ENCODE data around the gene LZTS2. TPM values are rescaled to one million over a fixed set of nuclear protein-coding genes. Genes with fewer than 3 reads are reported as not detected.

The LZTS2 gene
- total RNA-seq, 4 donors from 2014 or later, result 51.5 to 123 (median 85.2) TPM

DNA sequence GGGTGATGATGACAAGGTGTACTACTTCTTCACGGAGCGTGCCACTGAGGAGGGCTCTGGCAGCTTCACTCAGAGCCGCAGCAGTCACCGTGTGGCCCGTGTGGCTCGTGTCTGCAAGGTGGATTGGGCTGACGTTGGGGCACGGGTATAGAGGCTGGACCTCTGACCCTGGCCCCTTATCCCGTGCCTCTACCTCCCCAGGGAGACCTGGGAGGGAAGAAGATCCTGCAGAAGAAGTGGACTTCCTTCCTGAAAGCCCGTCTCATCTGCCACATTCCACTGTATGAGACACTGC lies 20.8 kb upstream of the LZTS2 start:
- Histone ChIP-seq H3K4me1 (no peaks in the 10 kb centered on the region), H3K27me3 (no peaks in the 10 kb centered on the region), H3K27ac (no peak overlapping the region), H3K9me3 (no peaks in the 10 kb centered on the region), H3K36me3 (no peaks in the 10 kb centered on the region), H3K4me3 (no peak overlapping the region)
- TF ChIP-seq POLR2A (IDR thresholded peaks at IDR 0.05), result no peak
- TF ChIP-seq, protein P1, sequence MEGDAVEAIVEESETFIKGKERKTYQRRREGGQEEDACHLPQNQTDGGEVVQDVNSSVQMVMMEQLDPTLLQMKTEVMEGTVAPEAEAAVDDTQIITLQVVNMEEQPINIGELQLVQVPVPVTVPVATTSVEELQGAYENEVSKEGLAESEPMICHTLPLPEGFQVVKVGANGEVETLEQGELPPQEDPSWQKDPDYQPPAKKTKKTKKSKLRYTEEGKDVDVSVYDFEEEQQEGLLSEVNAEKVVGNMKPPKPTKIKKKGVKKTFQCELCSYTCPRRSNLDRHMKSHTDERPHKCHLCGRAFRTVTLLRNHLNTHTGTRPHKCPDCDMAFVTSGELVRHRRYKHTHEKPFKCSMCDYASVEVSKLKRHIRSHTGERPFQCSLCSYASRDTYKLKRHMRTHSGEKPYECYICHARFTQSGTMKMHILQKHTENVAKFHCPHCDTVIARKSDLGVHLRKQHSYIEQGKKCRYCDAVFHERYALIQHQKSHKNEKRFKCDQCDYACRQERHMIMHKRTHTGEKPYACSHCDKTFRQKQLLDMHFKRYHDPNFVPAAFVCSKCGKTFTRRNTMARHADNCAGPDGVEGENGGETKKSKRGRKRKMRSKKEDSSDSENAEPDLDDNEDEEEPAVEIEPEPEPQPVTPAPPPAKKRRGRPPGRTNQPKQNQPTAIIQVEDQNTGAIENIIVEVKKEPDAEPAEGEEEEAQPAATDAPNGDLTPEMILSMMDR (IDR thresholded peaks at IDR 0.05), result no peak
- DNase-seq, result peak in 1 of 2 donors; percentile 5
- intact Hi-C loops (cut with DNase I; ENCODE audit: low total_unique reads), result no loop called here

DNA sequence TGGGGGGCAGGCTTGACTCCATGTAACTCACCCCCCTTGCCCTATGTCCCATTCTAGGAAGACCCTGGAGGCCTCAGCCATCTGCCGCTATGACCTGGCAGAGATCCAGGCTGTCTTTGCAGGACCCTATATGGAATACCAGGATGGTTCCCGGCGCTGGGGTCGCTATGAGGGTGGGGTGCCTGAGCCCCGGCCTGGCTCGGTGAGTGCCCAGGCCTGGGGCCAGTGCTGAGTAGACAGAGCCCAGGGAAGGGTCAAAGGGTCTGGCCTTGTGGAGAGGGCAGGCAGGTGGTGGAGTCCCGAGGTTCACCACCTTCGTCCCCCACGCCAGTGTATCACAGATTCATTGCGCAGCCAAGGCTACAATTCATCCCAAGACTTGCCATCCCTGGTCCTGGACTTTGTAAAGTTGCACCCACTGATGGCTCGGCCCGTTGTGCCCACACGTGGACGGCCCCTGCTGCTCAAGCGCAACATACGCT lies 19.8 kb upstream of the LZTS2 start:
- no peaks in the 10 kb centered on the region for H3K4me1 ChIP-seq
- no peaks in the 10 kb centered on the region for H3K9me3 ChIP-seq
- no peaks in the 10 kb centered on the region for H3K27me3 ChIP-seq
- intact Hi-C loops (cut with DNase I; ENCODE audit: low total_unique reads), result no loop called here
- no peak overlapping the region for H3K27ac ChIP-seq
- no peaks in the 10 kb centered on the region for H3K36me3 ChIP-seq
- TF ChIP-seq, protein P1 (IDR thresholded peaks at IDR 0.05), result no peak
- no peak for TF ChIP-seq POLR2A (IDR thresholded peaks at IDR 0.05)
- peak in 1 of 2 donors; percentile 16 for DNase-seq
- H3K4me3 ChIP-seq, result no peak overlapping the region

DNA sequence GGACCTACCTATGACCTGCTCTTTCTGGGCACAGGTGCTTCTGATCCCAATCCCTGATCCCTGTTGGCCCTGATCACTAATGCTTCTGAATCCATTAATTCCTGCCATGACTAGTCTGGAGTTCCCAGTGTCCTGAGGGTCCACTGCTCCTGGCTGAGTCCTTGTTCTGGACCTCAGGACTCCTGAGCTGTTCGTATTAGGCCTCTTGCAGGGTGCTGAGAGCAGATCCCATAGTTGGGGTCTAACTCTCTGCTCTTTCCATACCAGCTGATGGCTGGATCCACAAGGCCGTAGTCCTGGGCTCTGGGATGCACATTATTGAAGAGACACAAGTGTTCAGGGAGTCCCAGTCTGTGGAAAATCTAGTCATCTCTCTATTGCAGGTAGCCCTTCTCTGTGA lies 19.3 kb upstream of the LZTS2 start:
- no peak for TF ChIP-seq POLR2A (IDR thresholded peaks at IDR 0.05)
- TF ChIP-seq, protein P1 (IDR thresholded peaks at IDR 0.05), result no peak
- no peaks in the 10 kb centered on the region for H3K4me1 ChIP-seq
- no peaks in the 10 kb centered on the region for H3K27me3 ChIP-seq
- no peaks in the 10 kb centered on the region for H3K9me3 ChIP-seq
- intact Hi-C loops (cut with DNase I; ENCODE audit: low total_unique reads), result no loop called here
- no peak overlapping the region for H3K4me3 ChIP-seq
- DNase-seq, result no peak
- no peaks in the 10 kb centered on the region for H3K36me3 ChIP-seq
- no peak overlapping the region for H3K27ac ChIP-seq

DNA sequence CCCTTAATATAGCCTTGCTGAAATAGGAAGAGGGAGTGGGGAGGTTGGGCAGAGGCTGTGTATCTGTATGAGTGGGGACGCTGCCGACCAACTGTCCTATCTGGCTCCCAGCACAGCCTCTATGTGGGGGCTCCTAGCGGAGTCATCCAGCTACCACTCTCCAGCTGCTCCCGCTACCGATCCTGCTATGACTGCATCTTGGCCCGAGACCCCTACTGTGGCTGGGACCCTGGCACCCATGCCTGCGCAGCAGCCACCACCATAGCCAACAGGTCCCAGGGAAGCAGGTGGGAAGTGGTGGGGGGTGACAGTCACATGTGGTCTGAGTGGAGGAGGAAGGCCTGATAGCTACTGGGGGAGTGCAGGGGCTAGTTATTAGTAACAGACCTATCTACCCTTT lies 18.9 kb upstream of the LZTS2 start:
- Histone ChIP-seq H3K27me3 (no peaks in the 10 kb centered on the region), H3K9me3 (no peaks in the 10 kb centered on the region), H3K4me3 (no peak overlapping the region), H3K27ac (no peak overlapping the region), H3K36me3 (no peaks in the 10 kb centered on the region), H3K4me1 (no peaks in the 10 kb centered on the region)
- DNase-seq, result peak in 1 of 2 donors; percentile 8
- intact Hi-C loops (cut with DNase I; ENCODE audit: low total_unique reads), result no loop called here
- no peak for TF ChIP-seq POLR2A (IDR thresholded peaks at IDR 0.05)
- TF ChIP-seq, protein P1 (IDR thresholded peaks at IDR 0.05), result no peak

DNA sequence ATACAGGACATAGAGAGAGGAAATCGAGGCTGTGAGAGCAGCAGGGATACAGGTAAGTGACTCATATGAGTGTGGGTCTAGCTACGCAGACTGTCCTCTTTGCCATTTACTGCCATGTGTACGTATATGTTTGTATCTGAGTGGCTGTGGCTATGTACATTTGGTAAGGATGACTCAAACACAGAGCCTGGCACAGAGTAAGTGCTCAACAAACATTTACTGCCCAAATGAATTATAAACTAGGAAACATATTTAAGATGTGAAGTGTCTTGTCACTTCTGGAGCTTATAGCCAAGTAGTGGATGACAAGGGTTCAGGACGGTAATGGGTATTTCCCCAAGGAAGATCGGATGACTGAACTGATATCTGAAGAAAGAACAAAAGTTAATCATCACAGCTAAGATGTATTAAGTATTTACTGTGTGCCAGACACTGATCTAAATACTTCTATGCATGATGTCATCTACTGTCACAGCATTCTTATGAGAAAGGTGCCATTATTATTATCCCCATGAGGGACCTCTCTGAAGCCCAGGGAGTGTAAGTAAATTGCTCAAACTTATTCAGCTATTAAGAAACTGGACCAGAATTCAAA lies 18.3 kb upstream of the LZTS2 start:
- TF ChIP-seq, protein P1 (IDR thresholded peaks at IDR 0.05), result no peak
- no peak for TF ChIP-seq POLR2A (IDR thresholded peaks at IDR 0.05)
- no peak for DNase-seq
- Histone ChIP-seq H3K4me3 (no peak overlapping the region), H3K27ac (no peak overlapping the region), H3K36me3 (no peaks in the 10 kb centered on the region), H3K27me3 (no peaks in the 10 kb centered on the region), H3K4me1 (peaks cover 0 to under 1% of the 10 kb centered on the region in 2 donors), H3K9me3 (no peaks in the 10 kb centered on the region)
- intact Hi-C loops (cut with DNase I; ENCODE audit: low total_unique reads), result no loop called here

Measured in uterus (tissue), 4 donors.